GM10266 (cell line): ENCODE measurements around the gene TMEM170A.

Source experiments
- DNase-seq: peaks from one replicate; pipeline ENCODE4 v3.0.0; 2012; ENCODE audit errors: extremely low spot score
- TF ChIP-seq, protein P1 (sequence below): IDR thresholded peaks from 2 replicates; pipeline ENCODE4 v1.5.1; 2012; ENCODE audit warnings: mild to moderate bottlenecking, low read depth; ENCODE audit not compliant: control insufficient read depth, insufficient read depth; ENCODE audit errors: missing control alignments

The TMEM170A gene

DNA sequence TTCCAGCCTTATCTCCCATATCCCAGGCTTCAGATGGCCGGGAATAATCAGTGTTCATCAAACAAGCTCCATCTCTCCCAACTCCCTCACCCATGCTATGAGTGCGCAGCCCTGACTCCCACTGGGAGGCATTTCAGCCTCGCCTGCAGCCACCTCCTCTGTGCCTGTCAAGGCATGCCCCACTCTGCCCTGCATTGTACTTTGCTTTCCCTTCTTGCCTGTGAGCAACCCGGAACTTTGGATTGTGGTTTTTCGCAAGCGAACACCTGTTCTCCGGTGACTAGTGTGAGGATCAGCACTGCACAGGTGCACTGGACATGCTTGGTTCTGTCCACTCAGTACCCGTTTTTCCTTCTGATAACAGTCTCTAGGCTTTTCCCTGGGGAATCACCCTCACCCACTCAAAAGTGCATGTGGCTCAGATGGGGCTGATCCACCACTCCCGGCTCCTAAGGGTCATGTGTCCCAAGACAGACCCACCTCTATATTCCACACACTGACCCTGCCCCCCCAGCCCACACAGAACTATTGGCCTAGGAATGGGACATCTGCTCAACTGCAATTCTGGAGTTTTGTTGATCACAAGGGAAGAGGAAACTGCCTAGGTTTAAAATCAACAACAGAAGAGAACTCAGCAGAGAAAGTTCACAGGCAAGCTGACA is 21.7 kb upstream of the TMEM170A start:
- DNase-seq, result no peak
- TF ChIP-seq, protein P1, sequence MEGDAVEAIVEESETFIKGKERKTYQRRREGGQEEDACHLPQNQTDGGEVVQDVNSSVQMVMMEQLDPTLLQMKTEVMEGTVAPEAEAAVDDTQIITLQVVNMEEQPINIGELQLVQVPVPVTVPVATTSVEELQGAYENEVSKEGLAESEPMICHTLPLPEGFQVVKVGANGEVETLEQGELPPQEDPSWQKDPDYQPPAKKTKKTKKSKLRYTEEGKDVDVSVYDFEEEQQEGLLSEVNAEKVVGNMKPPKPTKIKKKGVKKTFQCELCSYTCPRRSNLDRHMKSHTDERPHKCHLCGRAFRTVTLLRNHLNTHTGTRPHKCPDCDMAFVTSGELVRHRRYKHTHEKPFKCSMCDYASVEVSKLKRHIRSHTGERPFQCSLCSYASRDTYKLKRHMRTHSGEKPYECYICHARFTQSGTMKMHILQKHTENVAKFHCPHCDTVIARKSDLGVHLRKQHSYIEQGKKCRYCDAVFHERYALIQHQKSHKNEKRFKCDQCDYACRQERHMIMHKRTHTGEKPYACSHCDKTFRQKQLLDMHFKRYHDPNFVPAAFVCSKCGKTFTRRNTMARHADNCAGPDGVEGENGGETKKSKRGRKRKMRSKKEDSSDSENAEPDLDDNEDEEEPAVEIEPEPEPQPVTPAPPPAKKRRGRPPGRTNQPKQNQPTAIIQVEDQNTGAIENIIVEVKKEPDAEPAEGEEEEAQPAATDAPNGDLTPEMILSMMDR, result no peak

DNA sequence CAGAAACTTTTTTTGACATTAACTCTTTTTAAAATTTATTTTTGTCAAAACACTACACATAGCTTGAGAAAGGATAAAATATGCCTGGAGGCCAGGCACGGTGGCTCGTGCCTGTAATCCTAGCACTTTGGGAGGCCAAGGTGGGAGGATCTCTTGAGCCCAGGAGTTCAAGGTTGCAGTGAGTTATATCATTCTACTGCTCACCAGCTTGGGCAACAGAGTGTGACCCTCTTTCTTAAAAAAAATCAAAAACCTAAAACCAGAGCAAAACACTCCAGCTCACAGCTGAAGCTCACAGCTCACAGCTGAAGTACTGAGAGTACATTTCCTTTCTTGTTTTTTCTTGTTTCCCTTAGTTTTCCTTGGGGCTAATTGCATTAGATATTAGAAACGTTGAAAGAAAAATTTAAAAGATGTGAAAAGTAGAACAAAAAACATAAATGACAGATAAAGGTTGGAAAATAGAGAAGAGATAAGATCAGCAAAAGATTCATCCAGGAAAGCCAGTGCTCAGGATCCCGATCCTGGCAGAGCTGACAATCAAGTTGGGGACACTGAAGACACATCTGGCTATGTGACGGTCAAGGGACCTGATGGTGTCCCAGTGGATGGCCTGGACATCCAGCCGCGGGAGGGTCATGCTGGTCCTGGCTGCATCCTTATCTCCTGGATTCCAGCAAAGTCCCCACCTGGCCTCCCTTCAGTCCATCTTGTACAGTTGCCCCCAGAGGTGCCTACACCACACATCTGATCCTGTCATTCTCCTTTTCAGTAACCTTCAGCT is 20.9 kb upstream of the TMEM170A start:
- DNase-seq, result no peak
- TF ChIP-seq, protein P1, result no peak

DNA sequence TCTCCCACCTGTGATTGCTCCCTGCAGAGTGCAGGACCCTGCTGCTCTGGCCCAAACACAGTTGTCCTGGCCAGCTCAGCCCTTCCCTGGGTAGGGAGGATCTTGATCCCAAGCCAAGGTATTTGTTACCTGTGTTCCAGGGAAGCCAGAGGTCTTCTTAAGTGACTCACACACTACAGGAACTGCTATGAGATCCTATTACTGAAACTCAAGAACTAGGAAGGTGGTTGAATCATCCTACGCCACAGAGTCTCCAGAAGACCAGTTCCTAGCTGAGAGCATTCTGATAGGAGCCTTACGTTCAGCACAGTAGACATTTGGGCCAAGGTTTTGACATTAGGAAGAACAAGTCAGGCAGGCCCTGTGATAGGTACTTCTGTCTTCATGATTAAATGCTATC is 18.7 kb upstream of the TMEM170A start:
- TF ChIP-seq, protein P1, result no peak

DNA sequence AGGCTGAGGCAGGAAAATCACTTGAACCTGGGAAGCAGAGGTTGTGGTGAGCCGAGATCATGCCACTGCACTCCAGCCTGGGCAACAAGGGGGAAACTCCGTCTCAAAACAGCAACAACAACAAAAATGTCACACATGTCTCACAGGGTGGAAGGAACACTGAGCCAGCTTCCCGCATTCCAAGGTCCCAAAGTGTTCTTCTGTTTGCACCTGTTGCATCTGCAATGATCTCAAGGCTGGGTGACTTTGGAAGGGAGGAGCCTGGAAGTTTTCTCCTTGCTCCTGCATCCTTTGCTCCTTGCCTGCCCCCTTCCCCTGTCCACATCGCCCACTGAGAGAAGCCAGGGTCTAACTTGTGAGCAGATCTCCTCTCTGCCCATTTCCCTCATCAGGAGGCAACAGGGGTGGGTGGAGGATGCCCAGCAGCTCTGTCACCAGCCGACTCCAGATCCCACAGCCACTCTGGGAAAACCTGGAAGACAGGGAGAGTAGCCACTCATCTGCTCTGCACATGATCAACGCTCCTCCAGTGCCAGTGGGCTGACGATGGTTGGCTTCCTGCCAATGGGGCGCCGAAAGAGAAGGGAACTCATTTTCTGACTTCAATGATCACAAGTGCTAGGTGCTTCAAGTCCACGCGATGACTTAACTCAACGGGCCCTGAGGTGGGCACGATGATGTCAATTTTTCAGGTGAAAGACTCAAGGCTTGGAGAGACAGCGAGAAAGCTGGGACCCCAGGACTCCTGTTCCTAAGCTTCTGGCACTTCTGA is 18.1 kb upstream of the TMEM170A start:
- DNase-seq, result no peak
- TF ChIP-seq, protein P1, result no peak

More for the DNA sequence above, 18.7 kb upstream of the TMEM170A start:
- DNase-seq, result no peak

DNA sequence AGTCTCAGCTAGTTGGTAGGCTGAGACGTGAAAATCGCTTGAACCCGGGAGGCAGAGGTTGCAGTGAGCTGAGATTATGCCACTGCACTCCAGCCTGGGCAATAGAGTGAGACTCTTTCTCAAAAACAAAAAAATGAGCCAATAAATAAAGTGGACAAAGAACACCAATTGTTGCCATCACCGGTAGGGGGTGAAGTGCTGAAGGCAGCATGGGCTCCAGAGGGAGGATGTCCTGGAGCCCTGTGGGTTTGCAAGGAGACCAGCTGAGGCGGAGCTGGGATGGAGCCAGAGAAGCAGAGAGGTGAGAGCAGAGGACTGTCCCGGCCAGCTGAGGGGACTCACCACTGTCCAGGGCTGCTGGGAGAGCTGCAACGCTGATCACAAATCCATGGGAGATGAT is 17.0 kb upstream of the TMEM170A start:
- no peak for DNase-seq
- TF ChIP-seq, protein P1, result no peak

DNA sequence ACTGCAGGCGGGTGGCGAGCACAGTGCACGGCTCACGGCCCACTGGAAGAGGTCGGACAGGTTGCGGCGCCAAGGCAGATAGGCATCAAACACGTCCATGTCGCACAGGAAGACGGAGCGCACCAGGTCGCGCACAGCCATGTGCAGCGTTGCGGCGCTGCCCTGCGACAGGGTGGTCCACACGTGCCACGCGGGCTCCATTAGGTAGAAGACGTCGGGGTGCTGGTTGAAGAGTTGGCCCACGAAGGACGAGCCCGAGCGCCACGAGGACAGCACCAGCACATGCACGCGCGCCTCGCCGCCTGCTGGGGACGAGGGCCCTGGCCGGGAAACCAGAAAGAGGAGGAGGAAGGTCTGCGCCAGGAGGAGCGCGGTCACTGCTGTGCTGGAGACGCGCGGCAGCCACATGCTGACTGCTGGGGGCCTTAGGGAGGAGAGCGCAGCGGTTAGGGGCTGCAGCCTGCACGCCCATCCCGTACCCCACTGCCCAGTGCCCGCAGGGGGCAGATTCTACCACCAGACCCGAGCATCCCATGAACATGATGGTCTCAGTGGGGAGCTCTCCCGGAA is 15.0 kb upstream of the TMEM170A start:
- TF ChIP-seq, protein P1, result no peak
- no peak for DNase-seq
